Measurements from ENCODE around the gene HAPSTR1. TPM values are rescaled to one million over a fixed set of nuclear protein-coding genes. Genes with fewer than 3 reads are reported as not detected.
A peak's percentile ranks its signal among the peaks of the same experiment; 100 is the strongest.

The HAPSTR1 gene
- total and polyA plus RNA-seq, 2 of the 8 experiments (the other 6 are each of a cell fraction or from before 2014, with no cell fraction given), result 11.9 to 66.1 TPM

- no peak overlapping the region for H4K8ac ChIP-seq (ENCODE audit: extremely low read depth, insufficient read depth, low read length)
- ChIA-PET CTCF (ENCODE audit: partially characterized antibody) (interaction anchor here (0.6 to 1.5 kb wide), 7 partner anchors 8 to 398 kb away, joined by 3 to 4 read pairs (median 3); no protein-coding TSS in a partner anchor), POLR2A (ENCODE audit: partially characterized antibody) (interaction anchor here (0.7 to 3.4 kb wide), 5 partner anchors 9 to 29 kb away, joined by 3 to 18 read pairs (median 4); no protein-coding TSS in a partner anchor)
- H2BK20ac ChIP-seq (ENCODE audit: low read length), result no peak overlapping the region
- H3K9ac ChIP-seq (replicated peaks in 1 of 4; ENCODE audit: extremely low read depth in 1 of 4, low read depth in 3 of 4, low read length in 3 of 4), result no peak overlapping the region
- peaks cover 15 to 37% of the 10 kb centered on the region in 2 experiments for H4K20me1 ChIP-seq (replicated peaks in 1 of 2; ENCODE audit: control insufficient read depth in 1 of 2, insufficient read depth in 2 of 2, low read length in 2 of 2)
- H3K4me1 ChIP-seq (replicated peaks in 1 of 4; ENCODE audit: control insufficient read depth in 3 of 4, insufficient read depth in 4 of 4, low read length in 3 of 4), result peaks cover 0 to 11% (median 7%) of the 10 kb centered on the region in 4 experiments; a peak in 5 of 7 replicates
- H2BK5ac ChIP-seq (ENCODE audit: low read depth, low read length), result no peak overlapping the region
- H3K27ac ChIP-seq (ENCODE audit: low read depth, low read length), result no peak overlapping the region
- no peak overlapping the region for H2AK5ac ChIP-seq (ENCODE audit: low read depth, low read length)
- no peak overlapping the region for H3K56ac ChIP-seq (replicated peaks; ENCODE audit: insufficient read length, low read depth, low read length)
- no peak overlapping the region for H3K4ac ChIP-seq (replicated peaks; ENCODE audit: insufficient read length, low read depth, low read length)
- no peaks in the 10 kb centered on the region for H3K27me3 ChIP-seq (replicated peaks in 1 of 4; ENCODE audit: control insufficient read depth in 3 of 4, extremely low read depth in 1 of 4, insufficient read depth in 3 of 4, low read length in 3 of 4)
- no peaks in the 10 kb centered on the region for H3K23me2 ChIP-seq (ENCODE audit: low read depth, low read length)
- no peaks in the 10 kb centered on the region for H3K9me3 ChIP-seq (ENCODE audit: insufficient read depth in 2 of 2, low read depth in 1 of 2, low read length in 1 of 2)
- no peak overlapping the region for H4K91ac ChIP-seq (replicated peaks; ENCODE audit: insufficient read length, low read length)
- FAIRE-seq (no peak), DNase-seq (ENCODE audit: low read depth in 1 of 2, low spot score in 2 of 2) (peak in 1 of 2 experiments; percentile 35)
- no peak overlapping the region for H2BK15ac ChIP-seq (ENCODE audit: low read length)
- no peak overlapping the region for H2BK12ac ChIP-seq (ENCODE audit: low read depth, low read length)
- no peak overlapping the region for H3K18ac ChIP-seq (ENCODE audit: extremely low read depth, low read length)
- H3K4me3 ChIP-seq (ENCODE audit: extremely low read depth in 1 of 4, insufficient read depth in 2 of 4, low read depth in 3 of 4, low read length in 4 of 4), result no peak overlapping the region
- H3K79me2 ChIP-seq (ENCODE audit: control insufficient read depth in 1 of 2, insufficient read depth in 2 of 2, low read length in 2 of 2), result peaks cover 0 to 60% of the 10 kb centered on the region in 2 experiments; a peak in 2 of 4 replicates
- no peak overlapping the region for H4K5ac ChIP-seq (ENCODE audit: insufficient read length, low read depth, low read length)
- peaks cover 11% of the 10 kb centered on the region; the same call in 1 of the 2 replicates for H3K79me1 ChIP-seq (ENCODE audit: low read depth, low read length)
- H3K14ac ChIP-seq (ENCODE audit: insufficient read length), result no peak overlapping the region
- H3K4me2 ChIP-seq (ENCODE audit: insufficient read depth in 1 of 2, low read depth in 2 of 2, low read length in 2 of 2), result no peak overlapping the region
- no peak overlapping the region for H2AFZ ChIP-seq (ENCODE audit: low read length)
- WGBS, 2 experiments (ENCODE audit: extremely low coverage in 1 of 2, insufficient coverage in 1 of 2, insufficient read length in 1 of 2, insufficient replicate concordance in 2 of 2, low coverage in 1 of 2, low lambda C conversion rate in 2 of 2, missing lambda C conversion rate in 1 of 2), result 89% methylated on average over 5 of the region's 5 CpGs; no CpG with 5 or more reads in 1 of the 2 experiments
- H2BK120ac ChIP-seq (replicated peaks; ENCODE audit: low read depth, low read length), result no peak overlapping the region
- H3K23ac ChIP-seq (ENCODE audit: insufficient read length), result no peak overlapping the region
- H3K36me3 ChIP-seq (ENCODE audit: control insufficient read depth in 2 of 4, insufficient read depth in 4 of 4, low read length in 3 of 4), result peaks cover 2 to 20% (median 7%) of the 10 kb centered on the region in 4 experiments; a peak in 5 of 8 replicates
- TF ChIP-seq NRF1 (IDR thresholded peaks at IDR 0.05; ENCODE audit: low read depth, low read length) (no peak), RFX5 (IDR thresholded peaks at IDR 0.05; ENCODE audit: borderline replicate concordance, low read depth, low read length) (no peak), KDM1A (IDR thresholded peaks at IDR 0.05; ENCODE audit: borderline replicate concordance, low read length) (no peak), RNF2 (IDR thresholded peaks at IDR 0.05; ENCODE audit: borderline replicate concordance, low read depth, low read length, missing control alignments, poor library complexity, severe bottlenecking) (no peak), HDAC2 (IDR thresholded peaks at IDR 0.05; ENCODE audit: borderline replicate concordance in 1 of 2, low read depth in 2 of 2, low read length in 2 of 2) (no peak), RBBP5 (IDR thresholded peaks at IDR 0.05; ENCODE audit: borderline replicate concordance, low read depth, low read length) (no peak), MAX (IDR thresholded peaks at IDR 0.05) (no peak), ASH2L (IDR thresholded peaks at IDR 0.05; ENCODE audit: low read length) (no peak), FOSL1 (IDR thresholded peaks at IDR 0.05; ENCODE audit: insufficient read depth, low read depth, low read length) (no peak), TCF12 (IDR thresholded peaks at IDR 0.05; ENCODE audit: low read depth, low read length) (no peak), SIRT6 (IDR thresholded peaks at IDR 0.05; ENCODE audit: low read length) (no peak), KDM4A (IDR thresholded peaks at IDR 0.05; ENCODE audit: low read depth, low read length, severe bottlenecking) (no peak), BCL11A (IDR thresholded peaks at IDR 0.05; ENCODE audit: low read depth in 2 of 2, low read length in 2 of 2) (no peak)
Observed at GRCh38 chr16:9122342-9122741, 30.9 kb downstream of the HAPSTR1 start.

All from H1 (cell line).